Adrenal gland (tissue), 12 donors: Measurements from ENCODE around the gene CAMK2D. TPM values are rescaled to one million over a fixed set of nuclear protein-coding genes. Genes with fewer than 3 reads are reported as not detected.

Experiments
- DNase-seq, 7 donors: peaks; one replicate each; pipeline ENCODE4 v3.0.0-alpha.2; 2019 to 2020
- H3K27ac ChIP-seq, 5 donors: fragments of 200-600 bp; sonication (generic) in 4 of 5; 1 replicate in 3 of 5; 2 replicates in 2 of 5; pipeline versions ENCODE4 v1.5.1 to v1.8.0; 2016 to 2020; ENCODE audit warnings: mild to moderate bottlenecking in 1 of 5
- H3K27me3 ChIP-seq: fragments of 200-600 bp; 2 replicates; pipeline ENCODE4 v1.8.0; 2021
- H3K36me3 ChIP-seq, 2 donors: fragments of 200-600 bp; replicated peaks in 1 of 2; 1 replicate in 1 of 2; 2 replicates in 1 of 2; pipeline versions ENCODE4 v1.5.1 to v1.8.0; 2018 to 2022
- H3K4me1 ChIP-seq, 2 donors: fragments of 200-600 bp; replicated peaks in 1 of 2; 1 replicate in 1 of 2; 2 replicates in 1 of 2; pipeline versions ENCODE4 v1.5.1 to v1.8.0; 2018 to 2021
- H3K4me3 ChIP-seq, 4 donors: fragments of 200-600 bp; sonication (generic) in 3 of 4; one replicate each; pipeline ENCODE4 v1.5.1; 2016 to 2018
- H3K9me3 ChIP-seq, 3 donors: fragments of 200-600 bp; sonication (generic) in 1 of 3; replicated peaks in 1 of 3; 1 replicate in 2 of 3; 2 replicates in 1 of 3; pipeline versions ENCODE4 v1.5.1 to v1.8.0; 2016 to 2021
- POLR2A ChIP-seq, 2 donors: fragments of 450-650 bp; IDR thresholded peaks; one replicate each; pipeline ENCODE4 v1.6.1; 2017; ENCODE audit warnings: antibody characterized with exemption in 2 of 2, mild to moderate bottlenecking in 2 of 2, moderate library complexity in 1 of 2
- WGBS, 4 donors: extraction: QIAGEN DNeasy Blood & Tissue Kit in 2 of 4; methylation state at CpG; one replicate each; pipeline versions ENCODE4 v1.1.5 to v1.1.7; 2013 to 2017; 5-methylcytosine and 5-hydroxymethylcytosine counted together
- intact Hi-C, 2 donors: fragments of 100-400 bp; cut with DNase I; formaldehyde crosslinking; loops; one replicate each; pipeline versions ENCODE4 v1.14.1 to v1.15.0; 2022 to 2023
- polyA plus RNA-seq, 3 donors: library from polyadenylated mRNA; stranded (reverse); fragments of 200-250 nt in 2 of 3; fragments of 350-450 nt in 1 of 3; fragmentation: Illumina TruSeq in 1 of 3; extraction: RNeasy Lipid Tissue Mini Kit (QIAGEN cat#74804) in 1 of 3; gene quantifications; one replicate each; pipeline ENCODE4 v1.2.3, GENCODE V29; 2013 to 2014
- total RNA-seq, 9 donors: library from RNA; depleted of rRNA in 4 of 9; stranded (reverse); fragments of >200 nt in 4 of 9; fragments of 120-200 nt in 1 of 9; fragmentation: NEBNext Ultra II Directional in 1 of 9; extraction: Animal tissue kit (Norgen Biotek cat#: 25700) in 1 of 9; gene quantifications; one replicate each; pipeline versions ENCODE4 v1.1.0 to v1.2.4, GENCODE V29; 2013 to 2023
- TF ChIP-seq, protein P1 (sequence below), 6 experiments: fragments of 450-650 bp in 4 of 6; fragments of 200-600 bp in 2 of 6; sonication (generic) in 1 of 6; IDR thresholded peaks; 1 replicate in 5 of 6; 2 replicates in 1 of 6; pipeline versions ENCODE4 v1.5.1 to v1.8.0; 2016 to 2021; ENCODE audit warnings: antibody characterized with exemption in 6 of 6, mild to moderate bottlenecking in 2 of 6, moderate library complexity in 1 of 6
- donor health status: healthy with polysubstance abuse.
- donor health status: Bipolar disorder and iron deficiency.
- donor health status: DM: yes; HTN: yes; CAD: no.
- donor health status: DM: no; HTN: no; CAD: no.
- donor health status: DM: no; HTN: no; CAD: no.
- donor health status: DM: yes; HTN: yes; CAD: no.

Gene CAMK2D
- total and polyA plus RNA-seq, 12 donors = 7.6 to 83.9 (median 33.6) TPM

DNA sequence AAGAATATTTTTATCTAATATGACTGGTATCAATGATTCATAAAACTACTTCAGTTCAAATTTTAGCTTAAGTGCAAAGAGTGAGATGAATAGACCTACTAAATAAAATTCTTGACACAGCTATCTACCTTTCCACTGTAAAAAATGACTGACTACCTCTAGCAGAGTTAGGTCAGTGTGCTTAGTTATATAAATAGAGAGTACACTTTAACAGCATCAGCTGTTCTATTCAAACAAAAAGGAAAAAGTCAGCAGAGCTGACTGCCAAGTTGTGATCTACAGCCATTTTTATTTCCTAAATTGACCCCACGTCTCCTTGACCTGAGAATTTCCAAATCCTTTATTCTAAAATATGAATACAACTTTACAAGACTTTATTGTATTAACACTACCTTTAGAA, 262.4 kb downstream of the CAMK2D start:
- Histone ChIP-seq H3K36me3 (no peaks in the 10 kb centered on the region), H3K27me3 (no peaks in the 10 kb centered on the region), H3K4me3 (no peak overlapping the region), H3K4me1 (peaks cover 18 to 35% of the 10 kb centered on the region in 2 donors), H3K27ac (no peak overlapping the region), H3K9me3 (no peaks in the 10 kb centered on the region)
- no peak for TF ChIP-seq POLR2A (IDR thresholded peaks at IDR 0.05)
- TF ChIP-seq, protein P1, sequence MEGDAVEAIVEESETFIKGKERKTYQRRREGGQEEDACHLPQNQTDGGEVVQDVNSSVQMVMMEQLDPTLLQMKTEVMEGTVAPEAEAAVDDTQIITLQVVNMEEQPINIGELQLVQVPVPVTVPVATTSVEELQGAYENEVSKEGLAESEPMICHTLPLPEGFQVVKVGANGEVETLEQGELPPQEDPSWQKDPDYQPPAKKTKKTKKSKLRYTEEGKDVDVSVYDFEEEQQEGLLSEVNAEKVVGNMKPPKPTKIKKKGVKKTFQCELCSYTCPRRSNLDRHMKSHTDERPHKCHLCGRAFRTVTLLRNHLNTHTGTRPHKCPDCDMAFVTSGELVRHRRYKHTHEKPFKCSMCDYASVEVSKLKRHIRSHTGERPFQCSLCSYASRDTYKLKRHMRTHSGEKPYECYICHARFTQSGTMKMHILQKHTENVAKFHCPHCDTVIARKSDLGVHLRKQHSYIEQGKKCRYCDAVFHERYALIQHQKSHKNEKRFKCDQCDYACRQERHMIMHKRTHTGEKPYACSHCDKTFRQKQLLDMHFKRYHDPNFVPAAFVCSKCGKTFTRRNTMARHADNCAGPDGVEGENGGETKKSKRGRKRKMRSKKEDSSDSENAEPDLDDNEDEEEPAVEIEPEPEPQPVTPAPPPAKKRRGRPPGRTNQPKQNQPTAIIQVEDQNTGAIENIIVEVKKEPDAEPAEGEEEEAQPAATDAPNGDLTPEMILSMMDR (IDR thresholded peaks at IDR 0.05) = no peak
- WGBS, 4 donors = 89 to 98% (median 94%) methylated on average over 1 of the region's 1 CpG
- DNase-seq = no peak
- intact Hi-C loops = no loop called here

DNA sequence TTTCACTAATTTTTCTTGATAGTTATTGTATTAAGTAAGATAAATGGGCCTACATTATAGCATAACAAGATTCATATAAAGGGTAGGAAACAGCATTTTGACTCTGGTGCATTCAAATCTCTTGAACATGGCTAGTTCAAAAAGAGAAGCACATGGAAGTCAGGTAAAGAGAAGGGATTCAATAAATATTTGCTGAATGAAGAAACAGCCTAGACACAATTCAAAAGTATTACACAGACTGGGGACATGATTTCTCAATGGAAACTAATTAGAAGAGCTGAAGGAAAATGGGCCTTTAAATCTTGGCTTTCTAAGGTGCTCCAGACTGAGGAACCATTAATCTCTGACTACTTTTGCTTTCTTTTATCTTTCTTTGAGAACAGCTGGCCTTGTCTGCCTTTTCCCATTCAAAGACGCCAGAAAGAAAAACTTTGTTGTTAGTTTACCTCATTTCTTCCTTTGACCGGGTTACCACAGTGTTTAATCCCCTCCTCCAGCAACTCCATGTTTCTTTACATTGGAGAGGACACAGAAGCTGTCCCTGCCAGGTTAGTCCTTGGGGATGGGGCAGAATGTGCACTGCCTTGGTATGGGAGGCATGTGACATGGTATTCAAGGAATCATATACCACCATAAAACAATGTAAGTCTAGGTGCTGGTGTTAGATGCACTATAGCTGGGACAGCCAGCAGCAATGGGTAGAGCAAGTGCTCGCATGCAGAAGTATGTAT, 264.2 kb downstream of the CAMK2D start:
- Histone ChIP-seq H3K4me3 (no peak overlapping the region), H3K27ac (peak overlapping the region in 1 of 5 donors; percentile 23), H3K4me1 (peaks cover 18 to 28% of the 10 kb centered on the region in 2 donors), H3K9me3 (no peaks in the 10 kb centered on the region), H3K36me3 (no peaks in the 10 kb centered on the region), H3K27me3 (no peaks in the 10 kb centered on the region)
- TF ChIP-seq, protein P1 (IDR thresholded peaks at IDR 0.05) = no peak
- TF ChIP-seq POLR2A (IDR thresholded peaks at IDR 0.05) = no peak
- 58 to 62% (median 61%) methylated on average over 3 of the region's 3 CpGs for WGBS, 4 donors
- intact Hi-C loops = no loop called here
- no peak for DNase-seq

DNA sequence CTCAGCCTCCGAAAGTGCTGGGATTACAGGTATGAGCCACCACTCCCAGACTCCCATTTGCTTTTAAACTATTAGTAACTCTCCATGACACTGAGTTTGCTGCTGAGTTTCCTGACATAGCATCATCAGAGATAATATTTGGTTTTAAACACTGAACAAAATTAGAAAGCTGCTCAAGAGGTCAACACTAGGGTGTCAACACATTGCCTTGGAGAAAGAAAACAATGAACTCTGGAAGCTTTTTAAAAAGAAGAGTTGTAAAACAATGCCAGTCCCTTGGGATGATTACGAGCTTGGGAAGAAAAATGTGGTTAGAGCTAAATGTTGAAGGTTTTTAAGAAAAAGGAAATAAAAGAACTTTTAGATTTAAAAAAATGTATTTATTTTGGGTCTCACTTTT, 264.8 kb downstream of the CAMK2D start:
- intact Hi-C loops = no loop called here
- no peaks in the 10 kb centered on the region for H3K36me3 ChIP-seq
- no peak for TF ChIP-seq POLR2A (IDR thresholded peaks at IDR 0.05)
- TF ChIP-seq, protein P1 (IDR thresholded peaks at IDR 0.05) = no peak
- no peak for DNase-seq
- H3K4me3 ChIP-seq = no peak overlapping the region
- H3K4me1 ChIP-seq = peaks cover 17 to 28% of the 10 kb centered on the region in 2 donors
- H3K9me3 ChIP-seq = no peaks in the 10 kb centered on the region
- H3K27ac ChIP-seq = no peak overlapping the region
- no peaks in the 10 kb centered on the region for H3K27me3 ChIP-seq
- 45 to 89% (median 71%) methylated on average over 2 of the region's 2 CpGs for WGBS, 4 donors

DNA sequence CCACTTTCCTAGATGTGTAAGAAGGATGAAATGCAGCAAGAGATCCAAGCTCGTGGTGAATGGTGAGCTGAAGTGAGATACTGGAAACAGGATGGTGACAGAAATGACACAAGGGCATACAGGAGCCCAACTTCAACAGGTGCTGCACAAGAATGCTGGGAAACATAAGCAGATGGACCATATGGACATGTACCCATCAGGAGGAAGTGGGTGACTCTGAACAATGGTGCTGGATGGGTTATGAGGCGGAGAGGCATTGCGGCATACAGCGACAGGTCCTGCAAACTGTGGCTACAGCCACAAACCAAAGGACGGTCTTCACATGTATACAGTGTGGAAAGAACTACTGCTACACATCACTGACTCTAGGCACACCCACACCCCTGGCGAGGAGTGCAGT, 265.7 kb downstream of the CAMK2D start:
- Histone ChIP-seq H3K36me3 (no peaks in the 10 kb centered on the region), H3K27ac (no peak overlapping the region), H3K4me1 (peaks cover 10 to 21% of the 10 kb centered on the region in 2 donors), H3K4me3 (no peak overlapping the region), H3K27me3 (no peaks in the 10 kb centered on the region), H3K9me3 (no peaks in the 10 kb centered on the region)
- no peak for TF ChIP-seq POLR2A (IDR thresholded peaks at IDR 0.05)
- TF ChIP-seq, protein P1 (IDR thresholded peaks at IDR 0.05) = no peak
- WGBS, 4 donors = 96 to 98% (median 97%) methylated on average over 6 of the region's 6 CpGs
- intact Hi-C loops = no loop called here
- no peak for DNase-seq
